ENCODE data around the gene STXBP6.

DNA sequence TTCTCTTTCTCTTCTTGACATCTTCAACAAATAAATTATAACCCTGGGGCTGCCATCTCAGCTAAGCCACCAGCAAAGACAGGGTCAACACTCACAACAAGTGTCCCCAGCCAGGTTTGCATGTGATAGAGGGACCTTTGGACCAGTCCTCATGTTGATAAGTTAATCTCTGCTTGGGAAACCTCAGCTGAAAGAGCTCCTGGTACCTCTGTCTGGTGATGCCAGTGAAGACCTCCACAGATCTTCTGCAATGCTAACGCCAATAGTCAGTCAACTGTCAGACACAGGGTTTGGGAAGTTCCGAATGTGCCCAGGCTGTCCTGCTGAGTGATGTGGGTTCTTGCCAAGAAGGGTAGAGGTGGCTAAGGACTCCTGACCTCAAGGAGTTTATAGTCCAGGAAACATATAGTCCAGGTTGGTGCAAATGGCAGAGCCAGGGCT lies 236.1 kb downstream of the STXBP6 start:
- no peak for TF ChIP-seq EZH2 (IDR thresholded peaks at IDR 0.05; ENCODE audit: low read depth)
- TF ChIP-seq, protein P1, sequence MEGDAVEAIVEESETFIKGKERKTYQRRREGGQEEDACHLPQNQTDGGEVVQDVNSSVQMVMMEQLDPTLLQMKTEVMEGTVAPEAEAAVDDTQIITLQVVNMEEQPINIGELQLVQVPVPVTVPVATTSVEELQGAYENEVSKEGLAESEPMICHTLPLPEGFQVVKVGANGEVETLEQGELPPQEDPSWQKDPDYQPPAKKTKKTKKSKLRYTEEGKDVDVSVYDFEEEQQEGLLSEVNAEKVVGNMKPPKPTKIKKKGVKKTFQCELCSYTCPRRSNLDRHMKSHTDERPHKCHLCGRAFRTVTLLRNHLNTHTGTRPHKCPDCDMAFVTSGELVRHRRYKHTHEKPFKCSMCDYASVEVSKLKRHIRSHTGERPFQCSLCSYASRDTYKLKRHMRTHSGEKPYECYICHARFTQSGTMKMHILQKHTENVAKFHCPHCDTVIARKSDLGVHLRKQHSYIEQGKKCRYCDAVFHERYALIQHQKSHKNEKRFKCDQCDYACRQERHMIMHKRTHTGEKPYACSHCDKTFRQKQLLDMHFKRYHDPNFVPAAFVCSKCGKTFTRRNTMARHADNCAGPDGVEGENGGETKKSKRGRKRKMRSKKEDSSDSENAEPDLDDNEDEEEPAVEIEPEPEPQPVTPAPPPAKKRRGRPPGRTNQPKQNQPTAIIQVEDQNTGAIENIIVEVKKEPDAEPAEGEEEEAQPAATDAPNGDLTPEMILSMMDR (conservative IDR thresholded peaks at IDR 0.05), result no peak

Data from PC-9 (cell line).